Ammon's horn (tissue), 1 donor: ENCODE data around the gene MPP7.

Experiments used
- DNase-seq: peaks from one replicate; pipeline ENCODE4 v3.0.0-alpha.2; 2016; ENCODE audit warnings: low spot score

MPP7 gene

DNA sequence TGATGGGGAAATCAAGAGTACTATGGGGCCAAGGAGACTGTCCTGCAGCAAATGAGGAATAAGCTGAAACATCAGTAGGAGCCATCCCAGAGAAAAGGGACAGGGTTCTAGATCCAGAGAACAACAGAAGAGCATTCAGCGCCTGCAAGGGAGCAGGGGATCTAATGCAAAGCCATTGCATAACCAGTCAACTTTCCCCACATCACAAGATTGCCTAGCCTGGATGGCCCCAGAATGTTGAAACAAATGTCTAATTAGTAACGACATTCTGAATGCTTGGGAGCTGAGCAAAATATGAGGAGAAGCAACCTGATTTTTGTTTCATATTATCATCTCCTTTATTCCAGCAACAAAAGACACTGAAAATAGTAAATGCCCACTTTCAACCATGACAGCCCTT lies 2.7 kb upstream of the MPP7 start:
- no peak for DNase-seq

- DNase-seq = no peak
Measured at GRCh38 chr10:28304032-28304571, 1.2 kb upstream of the MPP7 start.

DNA sequence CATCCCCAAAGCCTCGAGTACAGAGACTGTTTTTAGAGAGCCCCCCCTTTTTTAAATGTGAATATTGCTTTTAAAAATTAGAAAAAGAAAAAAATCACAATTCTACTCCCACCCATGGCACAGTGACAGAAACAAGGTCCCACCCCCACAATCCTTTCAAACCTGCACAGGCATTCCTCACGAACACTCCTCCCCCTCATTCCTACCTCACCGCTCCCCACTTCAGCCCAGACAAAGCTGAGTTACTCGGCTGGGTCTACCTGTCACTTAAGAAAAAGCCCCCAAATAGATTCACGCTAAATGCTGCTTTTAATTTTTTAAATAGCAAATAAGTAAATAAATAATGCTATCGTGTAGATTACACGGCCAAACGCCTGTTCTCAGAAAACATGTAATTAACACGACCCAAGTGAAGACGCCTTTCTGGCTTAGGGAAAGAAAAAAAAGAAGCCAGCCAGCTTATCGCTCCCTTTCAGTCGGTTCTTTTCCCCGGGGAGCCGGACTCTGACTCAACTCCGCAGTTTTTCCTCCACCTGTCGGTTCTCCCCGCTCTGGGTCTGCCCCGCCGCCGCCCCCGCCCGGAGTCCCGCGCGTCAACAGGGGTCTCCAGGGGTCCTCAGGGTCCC lies 739 bp downstream of the MPP7 start:
- DNase-seq = no peak

DNA sequence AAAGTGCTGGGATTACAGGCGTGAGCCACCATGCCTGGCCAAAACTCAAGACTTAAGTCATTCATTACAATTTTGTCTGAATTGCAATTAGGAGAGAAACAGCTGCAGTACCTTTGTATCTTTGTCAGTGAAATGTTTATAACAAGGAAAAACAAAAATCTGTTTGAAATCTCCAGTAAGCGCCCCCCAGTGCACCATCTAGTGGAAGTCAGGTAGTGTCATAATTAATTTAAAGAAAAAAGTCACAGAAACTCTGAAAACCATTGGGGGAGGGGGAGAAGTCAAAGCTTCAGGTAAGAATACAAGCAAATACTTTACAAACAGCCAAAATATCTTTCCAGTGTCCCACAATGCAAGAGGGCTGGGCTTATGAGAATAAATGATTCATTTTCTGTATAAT lies 2.8 kb downstream of the MPP7 start:
- DNase-seq = no peak

- no peak for DNase-seq
Measured at GRCh38 chr10:28298951-28299350, 3.9 kb downstream of the MPP7 start.

GRCh38 chr10:28296023-28296422 lies 6.8 kb downstream of the MPP7 start:
- no peak for DNase-seq

- no peak for DNase-seq
Measured at GRCh38 chr10:28295336-28295735, 7.5 kb downstream of the MPP7 start.

- DNase-seq = no peak
Measured at GRCh38 chr10:28294809-28295208, 8.1 kb downstream of the MPP7 start.

GRCh38 chr10:28294169-28294532 lies 8.7 kb downstream of the MPP7 start:
- DNase-seq = no peak

- DNase-seq = no peak
Measured at GRCh38 chr10:28293236-28294168, 9.4 kb downstream of the MPP7 start.

GRCh38 chr10:28291881-28292297 lies 11.0 kb downstream of the MPP7 start:
- no peak for DNase-seq

DNA sequence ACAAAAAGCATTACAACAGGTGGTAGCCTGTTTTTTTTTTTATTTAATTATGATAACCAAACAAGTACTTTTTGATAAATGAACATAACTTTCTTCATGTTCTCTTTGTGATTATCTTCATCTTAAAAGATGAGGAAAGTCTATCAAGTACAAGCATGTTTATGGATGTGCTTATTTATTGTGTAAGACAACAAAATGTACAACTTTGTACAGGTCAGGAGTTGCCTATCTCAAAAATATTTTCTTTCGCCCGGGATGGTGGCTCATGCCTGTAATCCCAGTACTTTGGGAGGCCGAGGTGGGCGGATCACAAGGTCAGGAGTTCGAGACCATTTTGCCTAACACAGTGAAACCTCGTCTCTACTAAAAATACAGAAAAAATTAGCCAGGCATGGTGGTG lies 17.0 kb downstream of the MPP7 start:
- DNase-seq = no peak

- DNase-seq = no peak
Measured at GRCh38 chr10:28284126-28284525, 18.7 kb downstream of the MPP7 start.

- DNase-seq = no peak
Measured at GRCh38 chr10:28283251-28283650, 19.6 kb downstream of the MPP7 start.

DNA sequence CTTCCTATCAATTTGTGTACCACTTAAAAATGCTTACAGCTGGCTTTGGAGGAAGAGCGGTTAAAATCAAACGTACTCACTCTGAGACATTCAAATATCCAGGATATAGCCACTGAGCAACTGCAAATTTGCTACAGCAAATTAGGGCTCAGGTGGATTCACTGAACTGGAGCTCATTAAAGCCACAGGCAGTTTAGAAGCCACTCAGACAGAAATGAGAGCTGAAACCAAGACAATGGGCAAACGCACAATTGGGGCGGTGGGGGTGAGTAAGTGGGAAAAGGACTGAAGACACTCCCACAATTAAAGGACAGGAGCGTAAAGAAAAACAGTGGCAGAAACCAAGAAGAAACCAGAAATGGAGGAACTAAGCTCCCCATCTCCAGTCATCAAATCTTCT lies 20.5 kb downstream of the MPP7 start:
- DNase-seq = no peak

- DNase-seq = no peak
Measured at GRCh38 chr10:28281726-28282315, 21.0 kb downstream of the MPP7 start.

GRCh38 chr10:28280652-28281051 lies 22.2 kb downstream of the MPP7 start:
- no peak for DNase-seq

GRCh38 chr10:28279878-28280277 lies 23.0 kb downstream of the MPP7 start:
- DNase-seq = no peak

DNA sequence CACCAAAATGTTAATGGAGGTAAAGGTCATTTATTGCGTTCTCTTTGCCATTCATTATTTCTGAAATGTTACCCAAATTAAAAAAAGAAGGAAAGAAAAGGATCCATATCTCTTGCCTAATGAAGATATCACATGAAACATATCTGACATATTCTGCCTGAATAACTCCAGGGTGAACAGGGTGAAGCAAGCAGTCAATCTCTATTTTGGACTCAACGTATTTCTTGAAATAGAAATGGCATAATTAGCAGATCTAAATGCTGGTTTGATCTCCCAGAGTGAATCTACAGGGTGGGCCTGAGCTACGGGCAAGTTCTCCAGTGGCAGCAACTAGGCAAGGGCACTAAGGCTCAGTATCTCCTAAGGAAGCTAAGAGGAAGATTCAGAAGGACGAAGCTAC lies 24.0 kb downstream of the MPP7 start:
- no peak for DNase-seq

GRCh38 chr10:28276384-28276783 lies 26.5 kb downstream of the MPP7 start:
- no peak for DNase-seq

DNA sequence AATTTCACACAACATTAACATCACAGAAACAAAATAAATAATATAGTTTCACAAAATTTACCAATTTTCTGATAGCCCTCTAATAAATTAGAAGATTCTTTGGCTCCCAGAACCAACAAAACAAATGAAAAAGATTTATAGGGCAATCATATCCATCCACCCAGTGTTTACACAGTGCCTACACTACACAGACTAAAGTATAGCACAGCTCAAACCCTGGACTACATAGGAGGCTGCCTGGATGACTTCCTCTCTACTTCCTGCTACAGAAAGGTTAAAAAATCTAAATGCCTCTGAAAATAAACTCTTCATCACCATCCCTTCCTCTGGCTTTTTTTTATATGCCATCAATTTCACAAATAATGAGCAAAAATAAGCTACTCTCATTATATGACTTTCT lies 28.4 kb downstream of the MPP7 start:
- DNase-seq = no peak

- no peak for DNase-seq
Measured at GRCh38 chr10:28273343-28273742, 29.5 kb downstream of the MPP7 start.
